Panc1 (cell line): ENCODE results near the gene NR6A1. TPM values are rescaled to one million over a fixed set of nuclear protein-coding genes. Genes with fewer than 3 reads are reported as not detected.

Experiments used
- ATAC-seq: fragments of 200-7000 bp; cut with Tn5 transposase; 2 replicates; pipeline ENCODE4 v1.9.1; 2020; ENCODE audit warnings: mild to moderate bottlenecking, moderate library complexity
- BruUV-seq: library from RNA; stranded (reverse); fragments of 400-500 nt; replicated peaks from 2 replicates; lab custom pipeline; 2021; lab: Mats Ljungman, UMichigan
- CTCF ChIA-PET: fragments of 300-600 bp; sonication (Branson Sonifier 250); formaldehyde crosslinking; loops from one replicate; lab custom pipeline; 2022; ENCODE audit warnings: antibody characterized with exemption; lab: Charles Lee
- POLR2A ChIA-PET: fragments of 300-600 bp; sonication (Branson Sonifier 250); formaldehyde crosslinking; loops from one replicate; lab custom pipeline; 2022; ENCODE audit warnings: antibody characterized with exemption; lab: Charles Lee
- DNase-seq: peaks from one replicate; pipeline ENCODE4 v3.0.0-alpha.2; 2010; ENCODE audit warnings: low read depth, low spot score
- H3K27ac ChIP-seq: 2 replicates; pipeline ENCODE4 v1.5.1; 2011; ENCODE audit warnings: mild to moderate bottlenecking, low read length, inconsistent platforms
- H3K27me3 ChIP-seq: fragments of 200-500 bp; sonication (Bioruptor generic); 2 replicates; pipeline ENCODE4 v1.6.0; 2014; ENCODE audit warnings: low read length, inconsistent platforms; ENCODE audit not compliant: control insufficient read depth, insufficient read depth
- H3K36me3 ChIP-seq: fragments of 200-500 bp; sonication (Bioruptor generic); 2 replicates; pipeline ENCODE4 v1.5.1; 2014; ENCODE audit warnings: inconsistent platforms, mild to moderate bottlenecking, low read length, moderate library complexity; ENCODE audit not compliant: control insufficient read depth, insufficient read depth
- H3K4me1 ChIP-seq: 2 replicates; pipeline ENCODE4 v1.5.1; 2011; ENCODE audit warnings: inconsistent platforms, mild to moderate bottlenecking, low read length, moderate library complexity; ENCODE audit not compliant: control insufficient read depth, insufficient read depth
- H3K4me3 ChIP-seq, 2 experiments: 2 replicates each; pipeline ENCODE4 v1.5.1; 2011 to 2012; ENCODE audit warnings: low read depth in 2 of 2, low read length in 2 of 2, mild to moderate bottlenecking in 2 of 2, inconsistent platforms in 1 of 2, moderate library complexity in 1 of 2
- H3K9me3 ChIP-seq: fragments of 200-500 bp; sonication (Bioruptor generic); 2 replicates; pipeline ENCODE4 v1.5.1; 2014; ENCODE audit warnings: low read depth, mild to moderate bottlenecking, inconsistent platforms, low read length, moderate library complexity; ENCODE audit not compliant: control insufficient read depth, insufficient read depth
- CTCF ChIP-seq: fragments of 450-650 bp; IDR thresholded peaks from 2 replicates; pipeline ENCODE4 v1.5.1; 2017; ENCODE audit warnings: mild to moderate bottlenecking
- POLR2AphosphoS5 ChIP-seq: IDR thresholded peaks from 2 replicates; pipeline ENCODE4 v1.6.1; 2012; ENCODE audit warnings: mild to moderate bottlenecking, low read depth, low read length, moderate library complexity
- SIN3A ChIP-seq: IDR thresholded peaks from 2 replicates; pipeline ENCODE4 v1.6.1; 2012; ENCODE audit warnings: low read depth, mild to moderate bottlenecking, low read length, moderate library complexity, borderline replicate concordance; ENCODE audit not compliant: insufficient read depth
- TCF7L2 ChIP-seq: IDR thresholded peaks from 2 replicates; pipeline ENCODE4 v1.6.1; 2011; ENCODE audit warnings: mild to moderate bottlenecking, low read depth, low read length, inconsistent platforms
- in situ Hi-C: cut with HindIII; loops from 2 replicates; pipeline ENCODE4 v1.10.0; 2016; ENCODE audit warnings: low sequenced_read_pairs, low pct_unique_long_range_greater_than_20kb
- intact Hi-C: fragments of 100-400 bp; cut with micrococcal nuclease; formaldehyde crosslinking; loops from one replicate; pipeline ENCODE4 v1.10.0; 2022; ENCODE audit not compliant: unreplicated experiment
- total RNA-seq: library from RNA; stranded (reverse); gene quantifications from one replicate; pipeline ENCODE4 v1.2.1, GENCODE V29; 2021; ENCODE audit not compliant: unreplicated experiment
- TF ChIP-seq, protein P1 (sequence below), 2 experiments: IDR thresholded peaks; 2 replicates each; pipeline ENCODE4 v1.6.1; 2011 to 2012; ENCODE audit warnings: low read depth in 2 of 2, control low read depth in 1 of 2, low read length in 1 of 2, mild to moderate bottlenecking in 1 of 2, moderate library complexity in 1 of 2; ENCODE audit not compliant: insufficient read depth in 1 of 2

NR6A1 gene
- total RNA-seq, 1 experiment from 2014 or later, result 7.6 TPM

DNA sequence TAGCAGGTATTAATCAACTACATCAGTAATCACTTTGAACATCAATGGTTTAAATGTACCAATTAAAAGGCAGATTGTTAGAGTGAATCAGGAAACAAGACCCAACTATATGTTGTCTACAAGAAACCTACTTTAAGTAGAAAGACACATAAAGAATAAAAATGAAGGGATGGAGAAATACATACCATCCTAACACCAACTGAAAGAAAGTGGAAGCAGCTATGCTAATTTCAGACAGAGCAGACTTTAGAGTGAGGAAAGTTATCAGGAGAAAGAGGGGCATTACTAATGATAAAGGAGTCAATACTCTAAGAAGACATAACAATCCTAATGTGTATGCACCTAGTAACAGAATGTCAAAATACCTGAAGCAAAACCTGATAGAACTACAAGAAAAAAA lies 125.8 kb downstream of the NR6A1 start:
- TF ChIP-seq CTCF (no peak), TCF7L2 (no peak), SIN3A (no peak), POLR2AphosphoS5 (no peak)
- TF ChIP-seq, protein P1, sequence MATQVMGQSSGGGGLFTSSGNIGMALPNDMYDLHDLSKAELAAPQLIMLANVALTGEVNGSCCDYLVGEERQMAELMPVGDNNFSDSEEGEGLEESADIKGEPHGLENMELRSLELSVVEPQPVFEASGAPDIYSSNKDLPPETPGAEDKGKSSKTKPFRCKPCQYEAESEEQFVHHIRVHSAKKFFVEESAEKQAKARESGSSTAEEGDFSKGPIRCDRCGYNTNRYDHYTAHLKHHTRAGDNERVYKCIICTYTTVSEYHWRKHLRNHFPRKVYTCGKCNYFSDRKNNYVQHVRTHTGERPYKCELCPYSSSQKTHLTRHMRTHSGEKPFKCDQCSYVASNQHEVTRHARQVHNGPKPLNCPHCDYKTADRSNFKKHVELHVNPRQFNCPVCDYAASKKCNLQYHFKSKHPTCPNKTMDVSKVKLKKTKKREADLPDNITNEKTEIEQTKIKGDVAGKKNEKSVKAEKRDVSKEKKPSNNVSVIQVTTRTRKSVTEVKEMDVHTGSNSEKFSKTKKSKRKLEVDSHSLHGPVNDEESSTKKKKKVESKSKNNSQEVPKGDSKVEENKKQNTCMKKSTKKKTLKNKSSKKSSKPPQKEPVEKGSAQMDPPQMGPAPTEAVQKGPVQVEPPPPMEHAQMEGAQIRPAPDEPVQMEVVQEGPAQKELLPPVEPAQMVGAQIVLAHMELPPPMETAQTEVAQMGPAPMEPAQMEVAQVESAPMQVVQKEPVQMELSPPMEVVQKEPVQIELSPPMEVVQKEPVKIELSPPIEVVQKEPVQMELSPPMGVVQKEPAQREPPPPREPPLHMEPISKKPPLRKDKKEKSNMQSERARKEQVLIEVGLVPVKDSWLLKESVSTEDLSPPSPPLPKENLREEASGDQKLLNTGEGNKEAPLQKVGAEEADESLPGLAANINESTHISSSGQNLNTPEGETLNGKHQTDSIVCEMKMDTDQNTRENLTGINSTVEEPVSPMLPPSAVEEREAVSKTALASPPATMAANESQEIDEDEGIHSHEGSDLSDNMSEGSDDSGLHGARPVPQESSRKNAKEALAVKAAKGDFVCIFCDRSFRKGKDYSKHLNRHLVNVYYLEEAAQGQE (IDR thresholded peaks at IDR 0.05; ENCODE audit: insufficient read depth in 1 of 2, low read depth in 2 of 2, low read length in 1 of 2), result no peak
- no peak for DNase-seq
- no peak overlapping the region for H3K4me3 ChIP-seq
- H3K36me3 ChIP-seq, result no peaks in the 10 kb centered on the region
- ATAC-seq, result no peak
- no TSS peak for BruUV-seq
- H3K27me3 ChIP-seq, result no peaks in the 10 kb centered on the region
- CTCF ChIA-PET, result no interaction called here
- no peaks in the 10 kb centered on the region for H3K9me3 ChIP-seq
- no peak overlapping the region for H3K27ac ChIP-seq
- intact Hi-C loops, result no loop called here
- in situ Hi-C loops, result no loop called here
- H3K4me1 ChIP-seq, result no peaks in the 10 kb centered on the region
- POLR2A ChIA-PET, result no interaction called here

DNA sequence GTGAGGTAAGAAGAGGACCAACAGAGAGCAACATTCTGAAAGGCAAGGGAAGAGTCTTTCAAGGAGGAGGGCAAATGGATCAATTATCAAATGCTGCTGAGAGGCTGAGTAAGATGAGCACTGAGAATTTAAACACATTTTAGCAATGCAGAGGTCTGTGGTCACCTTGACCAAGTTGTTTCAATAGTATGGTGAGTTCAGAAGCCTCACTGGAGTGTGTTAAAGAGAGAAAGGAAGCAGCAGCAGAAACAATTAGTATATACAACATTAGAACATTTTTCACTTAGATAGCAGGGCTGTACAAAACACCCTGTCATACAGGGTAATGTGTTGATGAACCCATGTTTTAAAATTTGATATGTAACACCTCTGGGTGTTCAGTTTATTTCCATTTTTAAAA lies 131.5 kb downstream of the NR6A1 start:
- POLR2A ChIA-PET, result interaction anchor here (0.6 kb wide), 1 partner anchor 18 kb away, joined by 3 read pairs; no protein-coding TSS in a partner anchor
- ATAC-seq, result no peak
- BruUV-seq, result no TSS peak
- CTCF ChIA-PET, result no interaction called here
- no peaks in the 10 kb centered on the region for H3K4me1 ChIP-seq
- intact Hi-C loops, result no loop called here
- in situ Hi-C loops, result no loop called here
- TF ChIP-seq SIN3A, result no peak
- no peak for TF ChIP-seq TCF7L2
- TF ChIP-seq, protein P1 (IDR thresholded peaks at IDR 0.05; ENCODE audit: insufficient read depth in 1 of 2, low read depth in 2 of 2, low read length in 1 of 2), result no peak
- TF ChIP-seq POLR2AphosphoS5, result no peak
- TF ChIP-seq CTCF, result no peak
- H3K27me3 ChIP-seq, result no peaks in the 10 kb centered on the region
- no peak overlapping the region for H3K4me3 ChIP-seq
- H3K9me3 ChIP-seq, result no peaks in the 10 kb centered on the region
- H3K27ac ChIP-seq, result no peak overlapping the region
- no peaks in the 10 kb centered on the region for H3K36me3 ChIP-seq
- no peak for DNase-seq
